ENCODE measurements around the gene SMARCE1.

The SMARCE1 gene

GRCh38 chr17:40608061-40608581, 39.5 kb downstream of the SMARCE1 start:
- no peaks in the 10 kb centered on the region for H4K20me1 ChIP-seq
- H3K4me2 ChIP-seq, result no peak overlapping the region
- H3K9ac ChIP-seq, result no peak overlapping the region
- H3K4me3 ChIP-seq, result no peak overlapping the region
- H3K27ac ChIP-seq, result no peak overlapping the region
- no peaks in the 10 kb centered on the region for H3K9me3 ChIP-seq (replicated peaks in 1 of 11)
- H3K27me3 ChIP-seq, result no peaks in the 10 kb centered on the region
- no peak for TF ChIP-seq Cebpa-rat (IDR thresholded peaks at IDR 0.05)
- peaks cover 0 to 7% (median 3%) of the 10 kb centered on the region in 10 experiments; a peak in 11 of 20 replicates for H3K4me1 ChIP-seq
- no peaks in the 10 kb centered on the region for H3K36me3 ChIP-seq

GRCh38 chr17:40607641-40608040, 40.0 kb downstream of the SMARCE1 start:
- Histone ChIP-seq H3K4me1 (peaks cover 0 to 8% (median 7%) of the 10 kb centered on the region in 10 experiments; a peak in 13 of 20 replicates), H4K20me1 (no peaks in the 10 kb centered on the region), H3K27ac (no peak overlapping the region), H3K27me3 (no peaks in the 10 kb centered on the region), H3K9ac (no peak overlapping the region), H3K36me3 (no peaks in the 10 kb centered on the region), H3K4me3 (no peak overlapping the region), H3K9me3 (replicated peaks in 1 of 11) (no peaks in the 10 kb centered on the region), H3K4me2 (peak overlapping the region in 1 of 11 experiments; percentile 28; a peak in 2 of 22 replicates)
- TF ChIP-seq Cebpa-rat (IDR thresholded peaks at IDR 0.05), result no peak

- Histone ChIP-seq H3K36me3 (no peaks in the 10 kb centered on the region), H3K9me3 (replicated peaks in 1 of 11) (no peaks in the 10 kb centered on the region), H3K27me3 (no peaks in the 10 kb centered on the region), H4K20me1 (no peaks in the 10 kb centered on the region), H3K27ac (no peak overlapping the region), H3K4me1 (peaks cover 0 to 17% (median 12%) of the 10 kb centered on the region in 10 experiments; a peak in 14 of 20 replicates), H3K4me2 (peak overlapping the region in 1 of 11 experiments; percentile 28; a peak in 1 of 22 replicates), H3K4me3 (no peak overlapping the region), H3K9ac (no peak overlapping the region)
- TF ChIP-seq Cebpa-rat (IDR thresholded peaks at IDR 0.05), result no peak
Measured at GRCh38 chr17:40606548-40607353, 40.9 kb downstream of the SMARCE1 start.

GRCh38 chr17:40605306-40605705, 42.3 kb downstream of the SMARCE1 start:
- Histone ChIP-seq H3K27me3 (no peaks in the 10 kb centered on the region), H3K9me3 (replicated peaks in 1 of 11) (no peaks in the 10 kb centered on the region), H4K20me1 (no peaks in the 10 kb centered on the region), H3K27ac (no peak overlapping the region), H3K4me2 (no peak overlapping the region), H3K4me3 (no peak overlapping the region), H3K4me1 (peaks cover 2 to 29% (median 14%) of the 10 kb centered on the region in 10 experiments; a peak in 19 of 20 replicates), H3K36me3 (no peaks in the 10 kb centered on the region), H3K9ac (no peak overlapping the region)
- no peak for TF ChIP-seq Cebpa-rat (IDR thresholded peaks at IDR 0.05)

GRCh38 chr17:40604327-40605080, 43.1 kb downstream of the SMARCE1 start:
- Histone ChIP-seq H3K9ac (no peak overlapping the region), H3K27me3 (no peaks in the 10 kb centered on the region), H3K27ac (no peak overlapping the region), H3K4me3 (no peak overlapping the region), H3K36me3 (no peaks in the 10 kb centered on the region), H3K4me1 (peaks cover 10 to 37% (median 22%) of the 10 kb centered on the region in 10 experiments), H3K9me3 (replicated peaks in 1 of 11) (no peaks in the 10 kb centered on the region), H4K20me1 (no peaks in the 10 kb centered on the region), H3K4me2 (no peak overlapping the region)
- TF ChIP-seq Cebpa-rat (IDR thresholded peaks at IDR 0.05), result no peak

GRCh38 chr17:40602445-40603443, 44.9 kb downstream of the SMARCE1 start:
- Histone ChIP-seq H4K20me1 (no peaks in the 10 kb centered on the region), H3K36me3 (no peaks in the 10 kb centered on the region), H3K27me3 (no peaks in the 10 kb centered on the region), H3K4me3 (no peak overlapping the region), H3K9ac (peak overlapping the region in 5 of 11 experiments; percentile 1 to 45 (median 33); a peak in 4 of 22 replicates), H3K4me2 (peak overlapping the region in 10 of 11 experiments; percentile 1 to 53 (median 34); a peak in 15 of 22 replicates), H3K27ac (peak overlapping the region in 3 of 11 experiments; percentile 0 to 44 (median 6); a peak in 2 of 22 replicates), H3K9me3 (replicated peaks in 1 of 11) (no peaks in the 10 kb centered on the region), H3K4me1 (peaks cover 27 to 53% (median 40%) of the 10 kb centered on the region in 10 experiments)
- no peak for TF ChIP-seq Cebpa-rat (IDR thresholded peaks at IDR 0.05)

- H3K4me3 ChIP-seq, result no peak overlapping the region
- H4K20me1 ChIP-seq, result no peaks in the 10 kb centered on the region
- no peak overlapping the region for H3K9ac ChIP-seq
- no peaks in the 10 kb centered on the region for H3K36me3 ChIP-seq
- peak overlapping the region in 3 of 11 experiments; percentile 85 to 87 (median 86); a peak in 6 of 22 replicates for H3K27ac ChIP-seq
- peaks cover 47 to 70% (median 60%) of the 10 kb centered on the region in 10 experiments for H3K4me1 ChIP-seq
- peak overlapping the region in 8 of 11 experiments; percentile 74 to 85 (median 78); a peak in 13 of 22 replicates for H3K4me2 ChIP-seq
- H3K27me3 ChIP-seq, result no peaks in the 10 kb centered on the region
- TF ChIP-seq Cebpa-rat (IDR thresholded peaks at IDR 0.05), result no peak
- H3K9me3 ChIP-seq (replicated peaks in 1 of 11), result peaks cover 0 to 9% (median 0%) of the 10 kb centered on the region in 11 experiments; a peak in 6 of 22 replicates
Measured at GRCh38 chr17:40600486-40601046, 47.1 kb downstream of the SMARCE1 start.

GRCh38 chr17:40599468-40599763, 48.2 kb downstream of the SMARCE1 start:
- H3K4me2 ChIP-seq, result peak overlapping the region; percentile 74 to 85 (median 79)
- H3K36me3 ChIP-seq, result no peaks in the 10 kb centered on the region
- H3K27me3 ChIP-seq, result no peaks in the 10 kb centered on the region
- H3K4me1 ChIP-seq, result peaks cover 49 to 71% (median 62%) of the 10 kb centered on the region in 10 experiments
- peak overlapping the region; percentile 70 to 94 (median 86) for H3K27ac ChIP-seq
- peak overlapping the region; percentile 42 to 77 (median 69); a peak in 20 of 22 replicates for H3K9ac ChIP-seq
- H4K20me1 ChIP-seq, result no peaks in the 10 kb centered on the region
- peak overlapping the region in 7 of 10 experiments; percentile 7 to 56 (median 30); a peak in 8 of 20 replicates for H3K4me3 ChIP-seq
- peaks cover 0 to 9% (median 0%) of the 10 kb centered on the region in 11 experiments; a peak in 6 of 22 replicates for H3K9me3 ChIP-seq (replicated peaks in 1 of 11)
- TF ChIP-seq Cebpa-rat (IDR thresholded peaks at IDR 0.05), result peak in 2 of 11 experiments; percentile 52 to 82; a peak in 3 of 22 replicates
